PC-9 (cell line): Measurements from ENCODE around the gene CUL1.
"Not testable (repeated sequence)": the region's sequence is repeated elsewhere in the genome, so short reads cannot be mapped to it uniquely, and the experiment has no call there.

Source experiments
- EZH2 ChIP-seq: fragments of 200-600 bp; sonication (generic); IDR thresholded peaks from 2 replicates; pipeline ENCODE4 v1.8.0; 2017; ENCODE audit warnings: antibody characterized with exemption, low read depth
- TF ChIP-seq, protein P1 (sequence below): fragments of 200-600 bp; sonication (generic); conservative IDR thresholded peaks from 2 replicates; pipeline ENCODE4 v1.6.1; 2017; ENCODE audit warnings: mixed run types, antibody characterized with exemption, mild to moderate bottlenecking, moderate library complexity

GRCh38 chr7:148710426-148710825 is 11.7 kb downstream of the CUL1 start:
- TF ChIP-seq, protein P1, sequence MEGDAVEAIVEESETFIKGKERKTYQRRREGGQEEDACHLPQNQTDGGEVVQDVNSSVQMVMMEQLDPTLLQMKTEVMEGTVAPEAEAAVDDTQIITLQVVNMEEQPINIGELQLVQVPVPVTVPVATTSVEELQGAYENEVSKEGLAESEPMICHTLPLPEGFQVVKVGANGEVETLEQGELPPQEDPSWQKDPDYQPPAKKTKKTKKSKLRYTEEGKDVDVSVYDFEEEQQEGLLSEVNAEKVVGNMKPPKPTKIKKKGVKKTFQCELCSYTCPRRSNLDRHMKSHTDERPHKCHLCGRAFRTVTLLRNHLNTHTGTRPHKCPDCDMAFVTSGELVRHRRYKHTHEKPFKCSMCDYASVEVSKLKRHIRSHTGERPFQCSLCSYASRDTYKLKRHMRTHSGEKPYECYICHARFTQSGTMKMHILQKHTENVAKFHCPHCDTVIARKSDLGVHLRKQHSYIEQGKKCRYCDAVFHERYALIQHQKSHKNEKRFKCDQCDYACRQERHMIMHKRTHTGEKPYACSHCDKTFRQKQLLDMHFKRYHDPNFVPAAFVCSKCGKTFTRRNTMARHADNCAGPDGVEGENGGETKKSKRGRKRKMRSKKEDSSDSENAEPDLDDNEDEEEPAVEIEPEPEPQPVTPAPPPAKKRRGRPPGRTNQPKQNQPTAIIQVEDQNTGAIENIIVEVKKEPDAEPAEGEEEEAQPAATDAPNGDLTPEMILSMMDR: not testable (repeated sequence)
- not testable (repeated sequence) for TF ChIP-seq EZH2
